Lower lobe of right lung (tissue), 2 donors: Measurements from ENCODE around the gene RHBDD3. TPM values are rescaled to one million over a fixed set of nuclear protein-coding genes. Genes with fewer than 3 reads are reported as not detected.

Experiments
- ATAC-seq, 2 donors: fragments of 200-7000 bp; cut with Tn5 transposase; one replicate each; pipeline ENCODE4 v1.9.1; 2020 to 2022; ENCODE audit warnings: mild to moderate bottlenecking in 2 of 2, moderate library complexity in 2 of 2
- DNase-seq: peaks from one replicate; pipeline ENCODE4 v3.0.0-alpha.2; 2020
- H3K27ac ChIP-seq: fragments of 200-600 bp; one replicate; pipeline ENCODE4 v1.8.0; 2022
- H3K27me3 ChIP-seq: fragments of 200-600 bp; one replicate; pipeline ENCODE4 v1.8.0; 2022; ENCODE audit warnings: low read depth
- H3K36me3 ChIP-seq: fragments of 200-600 bp; one replicate; pipeline ENCODE4 v1.8.0; 2022; ENCODE audit warnings: mild to moderate bottlenecking
- H3K4me1 ChIP-seq: fragments of 200-600 bp; one replicate; pipeline ENCODE4 v1.8.0; 2022
- H3K4me3 ChIP-seq: fragments of 200-600 bp; one replicate; pipeline ENCODE4 v1.8.0; 2022; ENCODE audit warnings: mild to moderate bottlenecking
- H3K9me3 ChIP-seq: fragments of 200-600 bp; one replicate; pipeline ENCODE4 v1.8.0; 2022
- CTCF ChIP-seq: fragments of 200-600 bp; IDR thresholded peaks from one replicate; pipeline ENCODE4 v1.8.0; 2022; ENCODE audit warnings: antibody characterized with exemption, mild to moderate bottlenecking
- intact Hi-C: fragments of 100-400 bp; cut with DNase I; formaldehyde crosslinking; loops from one replicate; pipeline ENCODE4 v1.11.0; 2022
- total RNA-seq: library from RNA; stranded (reverse); fragmentation: NEBNext Ultra II Directional; extraction: Animal tissue kit (Norgen Biotek cat#: 25700); gene quantifications from one replicate; pipeline ENCODE4 v1.2.1, GENCODE V29; 2021
- donor health status: DM: no; HTN: yes; CAD: no; lungs with severe emphysema.

Gene RHBDD3
- total RNA-seq, 1 donor from 2014 or later, result 16.4 TPM

GRCh38 chr22:29313576-29314466 lies 46.0 kb upstream of the RHBDD3 start:
- DNase-seq, result peak; percentile 46
- intact Hi-C loops, result no loop called here
- Histone ChIP-seq H3K36me3 (peaks cover 6% of the 10 kb centered on the region), H3K4me1 (peaks cover 67% of the 10 kb centered on the region), H3K27ac (no peak overlapping the region), H3K27me3 (peaks cover 38% of the 10 kb centered on the region), H3K9me3 (no peaks in the 10 kb centered on the region), H3K4me3 (no peak overlapping the region)
- ATAC-seq, result no peak
- TF ChIP-seq CTCF, result no peak

- Histone ChIP-seq H3K4me1 (peaks cover 74% of the 10 kb centered on the region), H3K36me3 (peaks cover 6% of the 10 kb centered on the region), H3K27ac (no peak overlapping the region), H3K27me3 (peaks cover 38% of the 10 kb centered on the region), H3K9me3 (no peaks in the 10 kb centered on the region), H3K4me3 (no peak overlapping the region)
- ATAC-seq, result peak; percentile 2 to 55
- DNase-seq, result peak; percentile 60
- TF ChIP-seq CTCF, result peak; percentile 65
- intact Hi-C loops, result no loop called here
Observed at GRCh38 chr22:29313126-29313575, 45.4 kb upstream of the RHBDD3 start.

GRCh38 chr22:29312218-29313125 lies 44.7 kb upstream of the RHBDD3 start:
- H3K9me3 ChIP-seq, result no peaks in the 10 kb centered on the region
- no peak for ATAC-seq
- peaks cover 38% of the 10 kb centered on the region for H3K27me3 ChIP-seq
- intact Hi-C loops, result no loop called here
- peak overlapping the region; percentile 90 for H3K27ac ChIP-seq
- peaks cover 81% of the 10 kb centered on the region for H3K4me1 ChIP-seq
- no peak for TF ChIP-seq CTCF
- H3K36me3 ChIP-seq, result peaks cover 6% of the 10 kb centered on the region
- no peak overlapping the region for H3K4me3 ChIP-seq
- DNase-seq, result peak; percentile 51

- TF ChIP-seq CTCF, result no peak
- peaks cover 37% of the 10 kb centered on the region for H3K27me3 ChIP-seq
- H3K4me1 ChIP-seq, result peaks cover 83% of the 10 kb centered on the region
- DNase-seq, result peak; percentile 50
- peaks cover 6% of the 10 kb centered on the region for H3K36me3 ChIP-seq
- intact Hi-C loops, result no loop called here
- peak overlapping the region; percentile 23 for H3K4me3 ChIP-seq
- no peaks in the 10 kb centered on the region for H3K9me3 ChIP-seq
- peak overlapping the region; percentile 90 for H3K27ac ChIP-seq
- ATAC-seq, result no peak
Observed at GRCh38 chr22:29311464-29312217, 43.9 kb upstream of the RHBDD3 start.

- peak overlapping the region; percentile 23 for H3K4me3 ChIP-seq
- H3K27me3 ChIP-seq, result peaks cover 30% of the 10 kb centered on the region
- peak overlapping the region; percentile 90 for H3K27ac ChIP-seq
- intact Hi-C loops, result no loop called here
- TF ChIP-seq CTCF, result no peak
- H3K9me3 ChIP-seq, result no peaks in the 10 kb centered on the region
- ATAC-seq (peak; percentile 77 to 86), DNase-seq (peak; percentile 95)
- H3K36me3 ChIP-seq, result peaks cover 6% of the 10 kb centered on the region
- peaks cover 85% of the 10 kb centered on the region for H3K4me1 ChIP-seq
Observed at GRCh38 chr22:29310863-29311339, 43.1 kb upstream of the RHBDD3 start.
